ENCODE results near the gene PDZRN4.

Gene PDZRN4

DNA sequence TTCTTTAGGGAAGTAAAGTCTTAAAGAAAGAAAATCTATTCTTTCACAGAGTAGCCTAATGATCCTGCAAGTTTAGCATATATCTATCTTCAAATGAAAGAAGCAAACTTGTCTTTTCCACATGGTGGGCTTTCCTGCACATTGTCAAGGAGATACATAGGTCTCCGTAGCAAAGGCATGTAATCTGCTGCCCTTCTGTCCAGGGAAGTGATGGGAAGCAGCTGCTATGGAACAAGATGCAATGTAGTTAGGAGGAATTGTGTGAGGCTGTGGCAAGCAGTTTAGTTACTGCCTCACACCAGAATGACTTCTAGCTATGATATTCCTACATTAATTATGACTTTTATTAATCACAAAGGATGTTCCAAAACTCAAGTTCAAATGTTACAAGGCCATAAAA lies 174.4 kb downstream of the PDZRN4 start:
- DNase-seq (ENCODE audit: low read depth), result no peak

DNA sequence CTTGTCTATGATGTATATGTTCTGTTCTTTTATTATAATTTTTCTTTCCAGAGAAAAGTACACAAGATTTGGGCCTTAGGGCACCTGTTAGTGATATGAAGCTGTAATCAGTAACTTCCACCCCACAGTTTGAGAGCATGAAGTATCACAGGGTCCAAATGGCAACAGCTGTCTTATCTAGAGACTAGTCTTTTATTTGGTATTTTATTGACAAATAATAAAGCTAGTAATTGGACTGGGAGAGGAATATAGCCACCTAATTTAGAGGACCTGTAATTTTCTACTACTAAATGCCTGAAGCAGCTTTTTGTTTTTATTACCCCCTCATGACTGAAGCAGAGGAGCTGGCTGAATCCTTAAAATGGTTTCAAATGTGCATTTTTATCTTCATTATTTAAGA lies 174.8 kb downstream of the PDZRN4 start:
- DNase-seq (ENCODE audit: low read depth), result no peak

DNA sequence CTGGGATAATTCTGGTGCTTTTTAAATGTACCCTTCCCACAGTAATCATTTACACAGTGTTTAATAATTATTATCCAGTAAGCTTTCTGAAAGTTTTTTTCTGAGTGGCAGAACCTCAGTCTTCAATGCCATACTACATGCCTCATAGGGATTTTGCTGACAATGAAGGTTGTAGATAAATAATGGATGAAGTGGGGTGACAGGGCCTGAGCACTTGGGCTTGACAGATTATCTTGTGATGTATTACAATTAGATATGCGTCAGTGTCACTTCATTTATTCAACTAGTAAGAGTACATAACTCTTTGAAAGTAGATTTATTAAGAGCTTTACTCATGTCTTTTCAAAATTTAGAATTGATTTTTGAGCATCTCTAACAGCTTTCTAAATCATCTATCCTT lies 176.1 kb downstream of the PDZRN4 start:
- no peak for DNase-seq (ENCODE audit: low read depth)

DNA sequence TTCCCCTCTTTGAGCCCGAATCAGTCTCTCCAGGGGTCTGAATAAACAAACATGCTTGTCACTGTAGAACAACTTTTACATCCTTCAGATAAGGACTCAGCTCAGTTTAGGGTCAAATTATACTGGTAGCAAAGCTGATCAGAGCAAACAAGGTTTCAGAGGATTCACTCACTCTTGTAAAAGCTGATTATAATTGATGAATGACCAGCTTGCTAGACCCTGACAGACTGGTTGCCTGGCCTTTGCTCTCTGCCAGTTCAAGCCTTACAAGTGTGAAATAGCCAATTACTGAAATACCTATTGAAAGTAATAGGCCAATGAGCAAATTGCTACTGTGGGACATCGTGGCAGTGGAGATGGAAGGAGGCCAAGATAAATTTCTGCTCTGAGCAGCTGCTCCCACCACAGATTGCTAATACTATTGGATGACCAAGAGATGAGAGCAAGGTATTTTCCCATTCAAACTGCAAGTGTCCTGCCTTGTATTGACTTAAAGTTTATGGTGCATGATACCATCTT lies 177.6 kb downstream of the PDZRN4 start:
- no peak for DNase-seq (ENCODE audit: low read depth)

DNA sequence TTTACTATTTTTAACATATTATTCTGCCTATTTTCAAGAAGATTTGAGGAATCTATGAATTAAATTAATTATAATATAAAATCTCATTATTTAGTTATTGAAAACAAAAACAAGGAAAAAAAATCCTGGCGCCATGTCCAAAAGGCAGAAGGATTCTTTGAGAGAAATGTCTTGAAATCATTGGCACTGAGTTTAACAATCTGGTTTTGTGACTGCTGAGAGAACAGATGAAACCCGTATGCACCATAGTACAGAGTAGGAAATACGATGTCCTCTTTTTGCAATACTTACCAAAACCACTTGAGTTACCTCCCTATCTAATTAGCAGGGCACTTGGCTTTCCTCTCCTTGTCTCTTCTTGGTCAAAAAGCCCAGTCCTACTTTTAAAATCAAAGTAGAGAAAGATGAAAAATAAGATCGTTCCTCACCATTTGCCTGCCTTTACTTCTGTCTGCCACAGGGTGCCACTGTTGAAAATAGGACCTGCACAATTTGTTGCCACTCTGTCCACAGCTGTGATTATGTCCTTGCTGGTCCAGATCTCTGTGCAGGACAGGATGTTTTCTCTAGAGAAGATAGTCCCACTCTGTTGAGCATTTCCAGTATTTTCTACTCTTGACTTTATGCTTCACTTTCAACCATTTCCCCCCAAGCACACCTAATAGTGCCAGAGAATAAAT lies 179.7 kb downstream of the PDZRN4 start:
- DNase-seq (ENCODE audit: low read depth), result no peak

DNA sequence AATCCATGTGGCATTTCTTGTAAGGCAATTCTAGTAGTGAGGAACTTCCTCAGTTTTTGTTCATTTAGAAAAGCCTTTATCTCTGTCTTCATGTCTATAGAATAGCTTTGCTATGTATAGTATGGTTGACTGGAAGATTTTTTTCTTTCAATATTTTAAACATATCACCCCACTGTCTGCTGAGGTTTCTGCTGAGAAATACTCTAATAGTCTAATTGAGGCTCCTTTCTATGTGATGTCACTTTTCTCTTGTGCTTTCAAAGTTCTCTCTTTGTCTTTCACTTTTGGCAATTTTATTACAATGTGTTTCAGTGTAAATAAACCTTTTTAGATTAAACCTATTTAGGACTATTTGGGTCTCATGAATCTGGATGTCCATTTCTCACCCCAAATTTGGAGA lies 192.8 kb downstream of the PDZRN4 start:
- DNase-seq (ENCODE audit: low read depth), result no peak

DNA sequence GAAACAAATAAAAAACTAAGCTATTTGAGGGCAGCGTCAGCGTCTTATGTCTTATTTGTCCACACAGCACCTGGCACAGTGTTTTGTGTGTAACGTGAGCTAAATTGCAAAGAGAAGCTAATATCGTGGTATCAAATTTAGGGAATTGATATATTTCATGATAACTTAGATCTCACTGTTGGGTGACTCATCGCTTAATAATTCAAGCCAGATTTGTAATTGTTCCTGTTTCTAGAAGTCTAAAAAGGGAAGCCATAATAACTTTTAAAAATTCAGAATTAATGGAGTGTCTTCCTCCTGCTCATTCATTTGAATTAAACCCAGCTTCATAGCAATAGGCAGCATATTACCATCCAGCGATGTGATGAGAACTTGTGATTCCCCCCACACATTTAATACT lies 214.7 kb downstream of the PDZRN4 start:
- DNase-seq (ENCODE audit: low read depth), result no peak

DNA sequence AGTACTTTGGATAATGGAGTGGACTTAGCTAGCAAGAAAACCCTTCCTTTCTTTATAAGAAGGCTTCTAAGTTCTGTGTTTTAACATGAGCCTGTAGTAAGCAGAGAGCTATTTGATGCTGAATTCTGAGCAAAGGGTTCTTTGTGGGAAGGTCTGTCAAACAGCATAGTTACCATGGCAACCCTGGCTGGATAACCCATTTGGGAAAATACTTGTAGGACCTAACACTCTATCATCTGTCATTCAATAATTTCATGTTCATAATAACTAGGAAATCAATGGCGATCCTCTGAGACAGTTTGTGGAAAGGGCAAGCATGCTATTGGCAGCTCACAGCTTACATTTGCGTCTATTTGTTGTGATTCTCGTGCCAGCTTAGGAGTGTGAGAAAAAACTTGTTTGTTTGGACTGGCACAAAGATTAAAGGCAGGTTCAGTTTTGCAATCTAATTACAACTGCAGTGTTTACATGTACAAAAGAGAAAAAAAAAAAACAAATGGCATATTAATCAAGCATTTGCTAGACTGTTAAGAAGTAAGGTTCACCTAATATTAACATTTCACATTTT lies 219.2 kb downstream of the PDZRN4 start:
- no peak for DNase-seq (ENCODE audit: low read depth)

DNA sequence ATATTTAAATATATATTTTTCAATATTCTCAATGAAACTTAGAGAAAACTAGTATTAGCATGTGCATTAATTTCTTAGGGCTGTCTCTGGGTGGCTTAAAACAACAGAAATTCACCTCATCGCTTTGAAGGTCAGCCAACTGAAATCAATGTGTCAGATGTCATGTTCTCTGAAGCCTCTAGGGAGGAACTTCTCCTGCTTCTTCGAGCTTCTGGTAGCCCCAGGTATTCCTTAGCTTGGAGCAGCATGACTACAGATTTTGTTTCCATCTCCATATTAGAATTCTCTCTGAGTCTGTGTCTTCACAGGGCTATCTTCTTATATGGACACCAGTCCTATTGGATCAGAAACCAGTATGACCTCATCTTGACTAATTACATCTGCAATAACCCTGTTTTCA lies 221.5 kb downstream of the PDZRN4 start:
- DNase-seq (ENCODE audit: low read depth), result no peak

DNA sequence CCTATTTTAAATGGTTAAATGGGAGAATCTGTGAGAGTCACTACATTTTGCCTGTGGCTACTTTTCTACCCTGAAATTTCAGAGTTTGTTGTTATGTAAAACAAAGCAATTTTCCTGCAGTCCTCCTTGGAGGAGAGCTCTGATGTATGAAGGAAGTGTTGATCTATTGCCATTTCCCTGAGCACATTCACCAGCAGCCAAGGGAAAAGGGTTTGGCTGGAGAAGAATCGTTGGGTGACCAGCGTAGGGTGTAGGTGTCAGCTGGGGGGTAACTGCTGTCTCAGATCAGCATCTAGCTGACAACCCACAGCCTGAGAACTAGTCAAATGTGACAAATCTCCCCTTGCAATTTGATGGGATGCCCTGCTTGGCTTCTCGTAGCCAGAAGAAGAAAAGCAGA lies 230.5 kb downstream of the PDZRN4 start:
- no peak for DNase-seq (ENCODE audit: low read depth)

DNA sequence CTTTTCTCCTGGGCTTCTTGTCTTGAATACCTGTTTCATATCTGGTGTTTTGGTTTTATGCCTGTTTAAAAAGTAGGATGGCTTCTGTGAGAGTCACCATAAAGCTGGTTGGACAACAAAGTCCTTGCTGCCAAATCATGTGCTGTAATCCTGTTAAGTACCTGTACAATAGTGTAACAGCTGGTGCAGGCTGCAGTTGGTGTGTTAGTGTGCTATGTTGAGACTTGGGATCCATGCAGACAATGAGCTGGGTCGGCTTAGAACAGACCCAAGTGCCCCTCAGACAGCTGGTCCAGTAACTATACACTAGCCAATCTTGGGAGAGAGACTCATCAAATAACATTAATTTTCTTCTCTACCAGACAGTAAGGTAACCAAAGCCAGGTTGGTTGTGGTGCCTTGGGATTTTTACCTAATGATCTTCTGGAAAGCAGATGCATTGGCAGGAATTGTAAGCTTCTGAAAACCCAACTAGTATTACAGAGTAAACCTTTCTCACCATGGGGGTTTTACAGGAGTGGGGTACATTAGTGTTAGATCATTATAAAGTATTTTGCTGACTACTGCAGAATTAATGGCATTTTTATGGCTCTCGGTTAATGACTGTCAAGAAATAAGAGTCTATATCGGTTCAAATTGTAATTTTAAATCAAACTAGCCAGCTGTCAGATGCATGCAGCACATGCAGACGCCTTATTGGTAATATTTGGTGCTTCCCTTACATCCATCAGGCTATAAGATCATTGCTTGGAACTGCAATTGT lies 231.2 kb downstream of the PDZRN4 start:
- DNase-seq (ENCODE audit: low read depth), result no peak

DNA sequence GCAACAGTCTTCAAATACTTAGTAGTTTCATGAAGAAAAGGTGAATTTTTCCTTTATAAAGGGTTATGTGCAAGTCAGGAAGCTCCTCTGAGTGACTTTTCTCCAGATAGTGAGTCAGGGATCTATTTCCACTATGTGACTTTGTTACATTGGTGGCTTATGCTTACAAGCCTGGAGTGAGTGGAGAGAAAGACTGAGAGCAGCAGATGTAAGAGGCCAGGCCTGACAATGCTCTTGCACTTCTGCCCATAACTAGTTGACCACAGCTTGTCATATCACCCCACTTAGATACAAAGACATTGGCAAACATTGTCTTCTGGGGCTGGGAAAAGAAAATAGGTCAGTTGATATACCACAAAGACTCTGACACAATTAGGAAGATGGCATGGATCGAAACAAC lies 236.5 kb downstream of the PDZRN4 start:
- no peak for DNase-seq (ENCODE audit: low read depth)

DNA sequence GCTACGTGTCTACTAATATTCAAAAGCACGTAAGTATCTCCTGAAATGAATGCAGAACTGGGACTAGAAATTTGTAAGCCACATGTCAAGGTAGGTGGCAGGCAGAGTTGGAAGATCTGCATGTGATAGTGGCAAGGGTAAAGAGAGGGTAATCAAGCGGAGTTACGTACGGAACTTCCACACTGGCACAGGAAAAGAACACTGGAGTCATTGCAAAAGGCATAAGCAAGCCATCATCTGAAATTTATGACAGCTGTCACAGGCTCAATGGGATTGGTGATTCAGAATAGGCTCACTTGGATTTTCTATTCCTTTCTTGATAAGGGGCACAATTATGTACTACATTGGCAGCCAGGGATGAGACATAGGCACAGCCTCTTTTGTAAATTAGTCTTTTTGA lies 245.3 kb downstream of the PDZRN4 start:
- DNase-seq (ENCODE audit: low read depth), result no peak

DNA sequence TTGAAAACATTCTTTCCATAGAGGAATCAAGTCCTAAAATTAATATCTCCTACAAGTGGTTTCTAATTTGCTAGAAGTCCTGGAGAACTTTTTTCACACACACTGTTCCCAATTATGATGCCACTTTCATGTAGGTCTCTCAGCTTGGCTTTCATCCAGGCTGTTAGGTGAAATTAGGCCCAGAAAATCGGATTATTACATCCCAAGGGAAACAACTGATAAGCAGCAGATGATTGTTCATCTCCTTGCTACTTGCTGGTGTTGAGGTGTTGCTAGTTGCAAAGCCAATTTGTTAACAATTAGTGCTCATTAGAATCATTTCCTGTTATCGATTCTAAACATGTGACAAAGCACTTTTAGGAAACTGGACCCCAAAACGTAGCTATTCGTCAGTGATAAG lies 248.0 kb downstream of the PDZRN4 start:
- no peak for DNase-seq (ENCODE audit: low read depth)

DNA sequence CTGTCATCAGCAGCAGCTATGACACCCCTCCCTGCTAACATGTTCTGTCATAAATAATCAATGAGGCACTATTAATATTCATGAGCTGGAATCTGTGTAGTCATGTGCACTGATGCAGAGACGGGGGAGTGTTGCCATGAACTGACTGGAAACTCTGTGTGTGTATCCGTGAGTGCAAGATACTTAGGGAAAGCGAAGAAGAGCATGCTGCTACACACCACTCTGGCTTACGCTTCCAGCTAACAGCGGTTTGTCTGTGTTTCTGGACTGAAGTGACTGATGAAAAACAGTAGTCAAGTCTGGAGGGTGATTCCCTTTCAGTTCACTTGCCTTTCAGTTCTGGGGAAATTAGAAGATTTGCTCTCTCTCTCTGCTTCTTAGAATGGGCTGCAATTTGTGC lies 249.4 kb downstream of the PDZRN4 start:
- no peak for DNase-seq (ENCODE audit: low read depth)

DNA sequence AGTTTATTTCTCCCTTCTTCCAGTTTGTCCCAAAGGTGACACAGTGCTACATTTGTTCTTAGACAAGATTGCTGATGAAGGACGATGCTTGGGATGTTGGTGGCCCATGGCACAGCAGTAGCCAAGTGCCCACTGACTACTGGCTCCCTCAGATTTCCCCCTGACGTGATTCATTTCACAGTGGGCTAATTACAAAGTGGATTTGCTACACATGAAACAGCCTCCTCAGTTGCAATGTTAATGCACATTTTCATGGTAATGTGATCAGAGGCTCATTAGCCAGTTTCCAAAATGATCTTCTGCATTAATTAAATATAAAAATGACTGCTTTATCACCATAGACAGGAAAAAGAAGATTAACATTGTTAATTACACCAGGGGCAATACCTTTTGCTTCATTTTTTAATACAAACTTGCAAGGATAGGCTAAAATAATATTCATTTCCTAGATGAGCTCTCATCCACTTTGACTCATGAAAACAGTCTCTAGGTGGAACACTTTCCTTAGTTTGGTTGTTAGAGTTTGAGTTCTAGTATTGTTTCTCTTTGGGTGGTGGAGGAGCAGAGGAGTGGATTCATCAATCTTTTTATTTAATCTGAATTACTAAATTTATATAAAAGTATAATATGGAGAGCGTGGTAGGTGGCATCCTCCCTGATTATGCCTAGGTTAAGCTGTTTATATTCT lies 250.9 kb downstream of the PDZRN4 start:
- DNase-seq (ENCODE audit: low read depth), result no peak

DNA sequence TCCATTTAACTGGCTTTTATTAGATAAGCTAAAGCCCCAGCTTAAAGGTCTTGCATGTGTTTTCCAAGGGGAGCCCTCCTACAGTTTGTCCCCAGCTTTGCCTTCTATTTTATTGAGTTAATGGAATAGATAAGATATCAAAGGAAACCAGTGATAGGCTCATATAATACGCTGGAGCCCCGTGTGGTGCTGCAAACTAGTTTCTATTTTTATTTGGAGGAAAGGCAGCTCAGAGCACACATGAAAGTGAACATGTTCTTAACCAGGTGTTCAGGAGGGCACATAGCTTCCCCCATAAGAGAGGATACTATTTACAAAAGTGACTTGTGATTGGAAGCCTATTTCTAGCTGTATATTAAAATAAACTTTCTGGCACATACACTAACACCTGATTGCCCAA lies 251.7 kb downstream of the PDZRN4 start:
- no peak for DNase-seq (ENCODE audit: low read depth)

DNA sequence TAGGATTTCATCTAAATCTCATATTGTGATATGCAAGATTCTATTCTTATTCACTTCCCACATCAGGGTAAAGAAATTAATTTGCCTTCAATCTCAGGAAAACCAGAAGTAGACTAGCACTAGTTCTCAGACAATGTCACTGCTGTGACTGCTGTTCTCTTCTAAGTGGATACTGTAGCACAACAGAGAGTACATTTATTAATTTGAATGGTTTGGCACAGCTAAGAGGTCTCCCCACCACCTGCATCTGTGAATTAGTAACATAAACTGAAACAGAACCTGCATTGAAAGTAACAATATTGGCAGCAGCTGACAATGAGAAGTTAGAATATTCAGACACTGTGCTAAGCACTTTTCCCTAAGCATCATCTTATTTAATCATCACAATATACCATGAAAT lies 253.1 kb downstream of the PDZRN4 start:
- DNase-seq (ENCODE audit: low read depth), result no peak

DNA sequence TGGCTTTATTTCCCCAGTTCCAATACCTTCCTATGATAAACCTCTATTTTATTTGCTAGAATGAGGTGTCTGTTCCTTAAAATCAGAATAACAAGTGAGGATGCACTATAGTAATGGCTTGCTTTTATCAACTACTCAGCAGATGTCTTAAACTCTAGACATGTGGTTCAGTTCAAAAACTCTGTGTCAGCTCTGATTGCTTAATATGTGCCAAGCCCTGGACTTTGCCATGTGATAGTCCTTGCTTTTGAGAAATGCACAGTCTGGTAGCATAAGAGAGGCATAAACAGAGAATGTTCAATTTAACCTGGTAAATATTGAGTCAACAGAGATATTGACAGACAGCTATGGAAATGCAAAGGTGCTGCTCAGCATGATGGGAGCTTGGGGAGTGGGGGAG lies 254.8 kb downstream of the PDZRN4 start:
- no peak for DNase-seq (ENCODE audit: low read depth)

DNA sequence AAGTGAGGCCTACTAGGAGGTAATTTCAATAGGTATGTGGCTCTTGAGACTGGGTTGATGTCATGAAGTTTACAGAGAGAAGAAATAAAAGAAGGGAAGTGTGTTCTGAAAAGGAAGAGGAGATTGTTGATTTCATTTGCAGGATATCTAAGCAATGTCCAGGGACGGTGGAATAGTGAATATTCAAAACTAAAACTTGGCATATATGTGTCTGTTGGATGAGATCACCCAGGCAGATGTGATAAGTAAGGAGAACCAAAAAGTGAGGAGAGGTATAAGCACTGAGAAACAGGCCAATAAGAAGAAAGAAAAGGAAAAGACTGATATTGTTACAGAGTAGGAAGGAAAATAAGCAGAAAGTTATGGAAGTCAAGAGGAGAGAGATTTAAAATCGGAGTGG lies 255.6 kb downstream of the PDZRN4 start:
- no peak for DNase-seq (ENCODE audit: low read depth)

DNA sequence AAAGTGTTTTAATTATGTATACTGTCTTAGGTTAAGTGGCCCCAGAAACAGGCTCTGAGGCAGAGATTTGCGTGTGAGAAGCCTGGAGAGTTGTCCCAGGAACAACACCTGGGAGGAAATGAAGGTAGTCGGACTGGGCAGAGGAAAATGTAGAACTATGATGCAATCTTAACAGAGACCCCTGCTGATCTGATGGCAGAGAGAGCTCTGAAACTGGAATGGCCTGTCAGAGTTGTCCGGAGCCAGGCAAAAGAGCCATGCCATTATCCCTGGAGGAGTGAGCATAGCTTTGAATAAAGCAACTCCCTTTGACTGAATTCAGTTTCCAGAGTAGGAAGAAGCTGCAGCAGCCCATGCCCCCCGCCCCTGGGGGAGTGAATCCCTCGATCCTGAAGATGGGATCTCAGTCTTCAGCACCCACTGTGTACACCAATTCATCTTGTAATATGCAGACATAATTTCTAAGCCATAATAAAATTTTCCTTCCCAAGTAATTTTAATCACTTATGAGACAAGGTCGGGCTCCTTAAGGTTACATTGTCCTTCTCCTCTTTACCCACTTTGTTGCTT lies 264.8 kb downstream of the PDZRN4 start:
- no peak for DNase-seq (ENCODE audit: low read depth)

DNA sequence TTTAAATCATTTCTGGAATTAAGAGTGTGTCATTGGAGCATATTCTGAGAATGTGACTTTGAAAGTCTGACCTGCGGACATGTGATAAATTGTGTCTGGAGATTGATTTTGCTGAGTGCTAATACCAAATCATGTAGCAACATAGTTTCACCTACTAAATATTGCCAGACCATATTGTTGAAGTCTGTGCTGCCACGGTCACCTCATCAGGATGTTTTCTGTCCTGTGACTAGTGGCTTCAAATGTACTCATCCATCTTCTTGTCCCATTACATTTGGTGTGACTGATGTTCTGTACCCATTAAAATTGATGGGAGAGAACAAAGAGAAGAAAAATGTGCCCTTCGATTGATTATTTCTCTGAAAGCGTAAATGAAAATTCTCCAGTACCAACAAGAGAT lies 265.3 kb downstream of the PDZRN4 start:
- no peak for DNase-seq (ENCODE audit: low read depth)

All from activated T-helper 1 cell treated with Interleukin-2 at 50 U/mL for 16 hours (primary cell).